ENCODE data around the gene KLK5.

GRCh38 chr19:50909240-50910070, 43.4 kb downstream of the KLK5 start:
- no peak for TF ChIP-seq HMGXB4 (CRISPR knock-in tag; IDR thresholded peaks at IDR 0.05; ENCODE audit: borderline replicate concordance)
- TF ChIP-seq NFE2L2 (conservative IDR thresholded peaks at IDR 0.05; ENCODE audit: low read length): no peak
